ENCODE data around the gene NACC2. TPM values are rescaled to one million over a fixed set of nuclear protein-coding genes. Genes with fewer than 3 reads are reported as not detected.

NACC2 gene
- polyA plus RNA-seq, 1 of the 3 experiments (the other 2 are of a cell fraction): 22.1 TPM

- H4K20me1 ChIP-seq (ENCODE audit: insufficient read depth): peaks cover 70% of the 10 kb centered on the region
- no peak overlapping the region for H3K4me3 ChIP-seq (ENCODE audit: low read depth in 2 of 2, low read length in 1 of 2)
- no peak for DNase-seq
- H3F3A ChIP-seq (replicated peaks; ENCODE audit: insufficient read depth): no peaks in the 10 kb centered on the region
- H3K27ac ChIP-seq (ENCODE audit: low read depth in 2 of 2, low read length in 1 of 2): no peak overlapping the region
- TF ChIP-seq RXRA (IDR thresholded peaks at IDR 0.05; ENCODE audit: borderline replicate concordance, low read depth) (no peak), TEAD4 (IDR thresholded peaks at IDR 0.05; ENCODE audit: borderline replicate concordance, insufficient read depth) (no peak), POLR2AphosphoS5 (IDR thresholded peaks at IDR 0.05; ENCODE audit: low read depth, low read length) (no peak), JUND (IDR thresholded peaks at IDR 0.05) (no peak), EP300 (IDR thresholded peaks at IDR 0.05; ENCODE audit: borderline replicate concordance in 1 of 2, low read depth in 1 of 2, low read length in 1 of 2) (no peak), SIN3A (IDR thresholded peaks at IDR 0.05; ENCODE audit: borderline replicate concordance, low read depth, low read length) (no peak), MEF2A (IDR thresholded peaks at IDR 0.05; ENCODE audit: borderline replicate concordance, low read depth) (no peak), YY1 (IDR thresholded peaks at IDR 0.05; ENCODE audit: low read depth) (no peak), CHD2 (IDR thresholded peaks at IDR 0.05; ENCODE audit: low read length, partially characterized antibody) (no peak), ELF1 (IDR thresholded peaks at IDR 0.05) (no peak), RAD21 (IDR thresholded peaks at IDR 0.05; ENCODE audit: low read length) (no peak), MAX (IDR thresholded peaks at IDR 0.05; ENCODE audit: low read depth) (no peak), TCF12 (IDR thresholded peaks at IDR 0.05) (no peak), GATA2 (CRISPR knock-in tag; IDR thresholded peaks at IDR 0.05) (no peak), RFX5 (IDR thresholded peaks at IDR 0.05; ENCODE audit: low read length) (no peak)
- TF ChIP-seq, protein P1, sequence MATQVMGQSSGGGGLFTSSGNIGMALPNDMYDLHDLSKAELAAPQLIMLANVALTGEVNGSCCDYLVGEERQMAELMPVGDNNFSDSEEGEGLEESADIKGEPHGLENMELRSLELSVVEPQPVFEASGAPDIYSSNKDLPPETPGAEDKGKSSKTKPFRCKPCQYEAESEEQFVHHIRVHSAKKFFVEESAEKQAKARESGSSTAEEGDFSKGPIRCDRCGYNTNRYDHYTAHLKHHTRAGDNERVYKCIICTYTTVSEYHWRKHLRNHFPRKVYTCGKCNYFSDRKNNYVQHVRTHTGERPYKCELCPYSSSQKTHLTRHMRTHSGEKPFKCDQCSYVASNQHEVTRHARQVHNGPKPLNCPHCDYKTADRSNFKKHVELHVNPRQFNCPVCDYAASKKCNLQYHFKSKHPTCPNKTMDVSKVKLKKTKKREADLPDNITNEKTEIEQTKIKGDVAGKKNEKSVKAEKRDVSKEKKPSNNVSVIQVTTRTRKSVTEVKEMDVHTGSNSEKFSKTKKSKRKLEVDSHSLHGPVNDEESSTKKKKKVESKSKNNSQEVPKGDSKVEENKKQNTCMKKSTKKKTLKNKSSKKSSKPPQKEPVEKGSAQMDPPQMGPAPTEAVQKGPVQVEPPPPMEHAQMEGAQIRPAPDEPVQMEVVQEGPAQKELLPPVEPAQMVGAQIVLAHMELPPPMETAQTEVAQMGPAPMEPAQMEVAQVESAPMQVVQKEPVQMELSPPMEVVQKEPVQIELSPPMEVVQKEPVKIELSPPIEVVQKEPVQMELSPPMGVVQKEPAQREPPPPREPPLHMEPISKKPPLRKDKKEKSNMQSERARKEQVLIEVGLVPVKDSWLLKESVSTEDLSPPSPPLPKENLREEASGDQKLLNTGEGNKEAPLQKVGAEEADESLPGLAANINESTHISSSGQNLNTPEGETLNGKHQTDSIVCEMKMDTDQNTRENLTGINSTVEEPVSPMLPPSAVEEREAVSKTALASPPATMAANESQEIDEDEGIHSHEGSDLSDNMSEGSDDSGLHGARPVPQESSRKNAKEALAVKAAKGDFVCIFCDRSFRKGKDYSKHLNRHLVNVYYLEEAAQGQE (IDR thresholded peaks at IDR 0.05; ENCODE audit: low read depth, low read length): no peak
- TF ChIP-seq, protein P2, sequence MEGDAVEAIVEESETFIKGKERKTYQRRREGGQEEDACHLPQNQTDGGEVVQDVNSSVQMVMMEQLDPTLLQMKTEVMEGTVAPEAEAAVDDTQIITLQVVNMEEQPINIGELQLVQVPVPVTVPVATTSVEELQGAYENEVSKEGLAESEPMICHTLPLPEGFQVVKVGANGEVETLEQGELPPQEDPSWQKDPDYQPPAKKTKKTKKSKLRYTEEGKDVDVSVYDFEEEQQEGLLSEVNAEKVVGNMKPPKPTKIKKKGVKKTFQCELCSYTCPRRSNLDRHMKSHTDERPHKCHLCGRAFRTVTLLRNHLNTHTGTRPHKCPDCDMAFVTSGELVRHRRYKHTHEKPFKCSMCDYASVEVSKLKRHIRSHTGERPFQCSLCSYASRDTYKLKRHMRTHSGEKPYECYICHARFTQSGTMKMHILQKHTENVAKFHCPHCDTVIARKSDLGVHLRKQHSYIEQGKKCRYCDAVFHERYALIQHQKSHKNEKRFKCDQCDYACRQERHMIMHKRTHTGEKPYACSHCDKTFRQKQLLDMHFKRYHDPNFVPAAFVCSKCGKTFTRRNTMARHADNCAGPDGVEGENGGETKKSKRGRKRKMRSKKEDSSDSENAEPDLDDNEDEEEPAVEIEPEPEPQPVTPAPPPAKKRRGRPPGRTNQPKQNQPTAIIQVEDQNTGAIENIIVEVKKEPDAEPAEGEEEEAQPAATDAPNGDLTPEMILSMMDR (IDR thresholded peaks at IDR 0.05): no peak
- no peak overlapping the region for H3K9ac ChIP-seq
- no peak overlapping the region for H2AFZ ChIP-seq (ENCODE audit: low read depth)
- POLR2A ChIA-PET: no interaction called here
- no peaks in the 10 kb centered on the region for H3K9me2 ChIP-seq
- peaks cover 93% of the 10 kb centered on the region for H3K79me2 ChIP-seq (ENCODE audit: insufficient read depth)
- no peak overlapping the region for H3K4me2 ChIP-seq
- H3K9me3 ChIP-seq: no peaks in the 10 kb centered on the region
- WGBS (ENCODE audit: low lambda C conversion rate): 91% methylated on average over 16 of the region's 44 CpGs
- no peaks in the 10 kb centered on the region for H3K27me3 ChIP-seq (ENCODE audit: insufficient read depth)
- CTCF ChIA-PET: interaction anchor here (1.2 kb wide), 1 partner anchor 16 kb away, joined by 4 read pairs; no protein-coding TSS in a partner anchor
- H3K4me1 ChIP-seq (ENCODE audit: control insufficient read depth in 1 of 2, insufficient read depth in 2 of 2, low read depth in 1 of 2, low read length in 1 of 2): no peaks in the 10 kb centered on the region; a peak in 1 of 4 replicates
- H3K36me3 ChIP-seq (replicated peaks in 1 of 2; ENCODE audit: control insufficient read depth in 1 of 2, insufficient read depth in 2 of 2, low read length in 1 of 2): peaks cover 6 to 32% of the 10 kb centered on the region in 2 experiments
These were observed 49.2 kb downstream of the NACC2 start for GRCh38 chr9:136045595-136046553.
